GM10248 (cell line): ENCODE measurements around the gene CASKIN2.

Experiments
- CTCF ChIA-PET: fragments of 300-600 bp; sonication (Branson Sonifier 250); formaldehyde crosslinking; extraction: SDS; loops from one replicate; lab custom pipeline; 2021; ENCODE audit warnings: antibody characterized with exemption; lab: Yijun Ruan, JAX
- POLR2A ChIA-PET: fragments of 350-650 bp; sonication (Branson Sonifier 250); formaldehyde crosslinking; extraction: SDS; loops from one replicate; lab custom pipeline; 2020; ENCODE audit warnings: antibody characterized with exemption; lab: Yijun Ruan, JAX
- DNase-seq: peaks from one replicate; pipeline ENCODE4 v3.0.0; 2012; ENCODE audit errors: extremely low spot score
- CTCF ChIP-seq: IDR thresholded peaks from 2 replicates; pipeline ENCODE4 v1.5.1; 2012; ENCODE audit warnings: mild to moderate bottlenecking, low read depth; ENCODE audit errors: extremely low read depth, missing control alignments, control extremely low read depth

Gene CASKIN2

GRCh38 chr17:75472119-75472518, 43.2 kb downstream of the CASKIN2 start:
- CTCF ChIA-PET: no interaction called here
- DNase-seq: no peak
- POLR2A ChIA-PET: interaction anchor here (0.7 kb wide), 1 partner anchor 24 kb away, joined by 4 read pairs; no protein-coding TSS in a partner anchor
- no peak for TF ChIP-seq CTCF

- CTCF ChIA-PET: interaction anchor here (1.4 kb wide), 1 partner anchor 30 kb away, joined by 3 read pairs; no protein-coding TSS in a partner anchor
These were observed 44.1 kb downstream of the CASKIN2 start for GRCh38 chr17:75471207-75471606.

GRCh38 chr17:75468779-75469373, 46.5 kb downstream of the CASKIN2 start:
- DNase-seq: no peak
- ChIA-PET CTCF (interaction anchor here (1.0 to 1.3 kb wide), 3 partner anchors 9 to 19 kb away, joined by 3 to 4 read pairs (median 3); no protein-coding TSS in a partner anchor), POLR2A (no interaction called here)
- TF ChIP-seq CTCF: no peak

More at GRCh38 chr17:75471207-75471606, 44.1 kb downstream of the CASKIN2 start:
- POLR2A ChIA-PET: interaction anchor here (0.7 kb wide), 1 partner anchor 23 kb away, joined by 4 read pairs; no protein-coding TSS in a partner anchor
- DNase-seq: no peak
- no peak for TF ChIP-seq CTCF

GRCh38 chr17:75468291-75468754, 47.0 kb downstream of the CASKIN2 start:
- DNase-seq: no peak
- CTCF ChIA-PET: interaction anchor here (1.0 to 1.3 kb wide), 3 partner anchors 8 to 19 kb away, joined by 3 to 4 read pairs (median 3); no protein-coding TSS in a partner anchor
- POLR2A ChIA-PET: no interaction called here
- TF ChIP-seq CTCF: no peak

GRCh38 chr17:75465039-75465438, 50.3 kb downstream of the CASKIN2 start:
- ChIA-PET POLR2A (no interaction called here), CTCF (interaction anchor here (1.8 kb wide), 1 partner anchor 14 kb away, joined by 5 read pairs; no protein-coding TSS in a partner anchor)
- no peak for TF ChIP-seq CTCF
- DNase-seq: no peak

- no peak for TF ChIP-seq CTCF
- no peak for DNase-seq
- ChIA-PET POLR2A (no interaction called here), CTCF (interaction anchor here (1.0 to 1.5 kb wide), 3 partner anchors 170 to 290 kb away, joined by 3 to 6 read pairs (median 4); partner anchors contain the start of genes MIF4GD and SMIM5)
These were observed 51.7 kb downstream of the CASKIN2 start for GRCh38 chr17:75463603-75464002.
